ENCODE results near the gene CYP1A1. TPM values are rescaled to one million over a fixed set of nuclear protein-coding genes. Genes with fewer than 3 reads are reported as not detected.

The CYP1A1 gene
- total and polyA plus RNA-seq, 2 of the 13 experiments (the other 11 are each of a cell fraction or from before 2014, with no cell fraction given), result 7.9 to 8.0 TPM

DNA sequence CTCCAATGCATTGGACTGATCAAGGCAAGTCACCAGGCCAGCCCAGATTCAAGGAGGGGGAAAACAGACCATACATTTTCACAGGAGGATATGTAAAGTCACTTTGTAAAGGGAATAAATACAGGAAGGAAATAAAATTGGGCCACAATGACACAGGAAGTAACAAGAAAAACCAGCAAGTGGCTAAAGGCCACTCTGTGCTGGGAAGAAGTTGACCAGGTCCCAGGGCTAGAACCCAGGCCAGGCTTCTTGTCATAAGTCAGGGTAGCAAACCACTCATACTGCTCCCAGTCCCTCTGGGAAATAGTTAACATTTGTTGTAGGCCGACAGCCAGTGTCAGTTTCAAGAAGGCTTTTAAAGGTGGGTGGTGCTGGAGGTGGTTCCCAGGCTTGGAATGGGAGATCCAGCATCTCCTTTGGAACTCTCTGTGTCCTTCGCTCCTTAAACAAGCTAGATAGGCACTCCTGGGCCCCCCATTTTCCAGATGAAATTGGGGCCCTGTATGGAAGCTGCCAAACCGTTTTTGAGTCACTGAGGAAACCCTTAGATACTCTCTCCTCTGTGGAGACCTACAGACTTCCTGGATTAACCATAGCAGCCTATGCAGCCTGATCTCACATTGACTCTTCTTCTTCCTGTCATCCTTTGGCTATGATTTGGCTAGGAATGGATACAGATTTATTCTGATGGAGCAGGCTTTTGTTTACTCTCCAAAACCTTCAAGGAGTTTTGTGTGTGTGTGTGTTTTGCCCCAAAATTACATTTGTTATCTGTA, 14.8 kb downstream of the CYP1A1 start (continued):
- TF ChIP-seq NR1H2 (CRISPR knock-in tag; IDR thresholded peaks at IDR 0.05; ENCODE audit: borderline replicate concordance, low read depth) (no peak), TEAD2 (CRISPR knock-in tag; IDR thresholded peaks at IDR 0.05) (no peak), BHLHE40 (IDR thresholded peaks at IDR 0.05; ENCODE audit: low read length) (no peak)

DNA sequence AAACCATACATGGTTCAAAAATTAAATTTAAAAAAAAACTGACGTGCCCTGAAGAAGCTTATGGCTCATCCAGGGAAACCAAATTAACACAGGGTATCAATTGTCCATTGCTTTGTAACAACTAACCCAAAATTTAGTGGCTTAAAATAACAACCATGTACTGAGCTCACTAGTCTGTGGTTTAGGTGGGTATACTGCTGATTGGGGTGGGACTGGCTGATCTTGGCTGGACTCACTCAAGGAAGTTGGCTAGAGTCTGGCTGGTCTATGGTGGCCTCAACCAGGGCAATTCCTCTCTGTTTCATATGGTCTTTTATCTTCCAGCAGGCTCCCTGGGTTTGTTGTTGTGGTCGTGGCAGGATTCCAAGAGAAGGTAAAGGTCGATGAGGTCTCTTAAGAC, 15.4 kb downstream of the CYP1A1 start:
- H3K27ac ChIP-seq (ENCODE audit: extremely low read length, insufficient read depth, low read length), result no peak overlapping the region
- FAIRE-seq, result no peak
- H3K27me3 ChIP-seq (ENCODE audit: control insufficient read depth in 1 of 2, insufficient read depth in 2 of 2, low read length in 2 of 2), result no peaks in the 10 kb centered on the region
- H4K20me1 ChIP-seq (ENCODE audit: insufficient read depth, low read length), result no peaks in the 10 kb centered on the region
- H3K9ac ChIP-seq (ENCODE audit: insufficient read depth, low read depth, low read length), result no peak overlapping the region
- no peak for TF ChIP-seq DNMT1 (CRISPR knock-in tag; IDR thresholded peaks at IDR 0.05)
- no peak for TF ChIP-seq ZNF232 (CRISPR knock-in tag; IDR thresholded peaks at IDR 0.05; ENCODE audit: borderline replicate concordance)
- TF ChIP-seq, protein P1, sequence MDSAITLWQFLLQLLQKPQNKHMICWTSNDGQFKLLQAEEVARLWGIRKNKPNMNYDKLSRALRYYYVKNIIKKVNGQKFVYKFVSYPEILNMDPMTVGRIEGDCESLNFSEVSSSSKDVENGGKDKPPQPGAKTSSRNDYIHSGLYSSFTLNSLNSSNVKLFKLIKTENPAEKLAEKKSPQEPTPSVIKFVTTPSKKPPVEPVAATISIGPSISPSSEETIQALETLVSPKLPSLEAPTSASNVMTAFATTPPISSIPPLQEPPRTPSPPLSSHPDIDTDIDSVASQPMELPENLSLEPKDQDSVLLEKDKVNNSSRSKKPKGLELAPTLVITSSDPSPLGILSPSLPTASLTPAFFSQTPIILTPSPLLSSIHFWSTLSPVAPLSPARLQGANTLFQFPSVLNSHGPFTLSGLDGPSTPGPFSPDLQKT (CRISPR knock-in tag; IDR thresholded peaks at IDR 0.05; ENCODE audit: borderline replicate concordance), result no peak
- no peak for TF ChIP-seq ATF1 (CRISPR knock-in tag; IDR thresholded peaks at IDR 0.05)
- TF ChIP-seq ZNF230 (CRISPR knock-in tag; IDR thresholded peaks at IDR 0.05), result no peak
- TF ChIP-seq FOSL1 (CRISPR knock-in tag; IDR thresholded peaks at IDR 0.05; ENCODE audit: borderline replicate concordance), result no peak
- H2AFZ ChIP-seq (ENCODE audit: low read length), result no peak overlapping the region
- ATAC-seq, result no peak
- H3K9me3 ChIP-seq (ENCODE audit: low read length), result no peaks in the 10 kb centered on the region
- 4% methylated on average over 3 of the region's 3 CpGs for WGBS (ENCODE audit: low lambda C conversion rate)
- H3K4me3 ChIP-seq (replicated peaks in 1 of 3; ENCODE audit: insufficient read depth in 1 of 3, low read depth in 2 of 3, low read length in 3 of 3), result no peak overlapping the region
- no peaks in the 10 kb centered on the region for H3K36me3 ChIP-seq (replicated peaks in 1 of 2; ENCODE audit: control insufficient read depth in 1 of 2, insufficient read depth in 2 of 2, low read length in 2 of 2)
- H3K79me2 ChIP-seq (ENCODE audit: insufficient read depth, low read length), result no peaks in the 10 kb centered on the region
- H3K4me2 ChIP-seq (ENCODE audit: low read depth, low read length), result no peak overlapping the region
- in situ Hi-C loops (cut with HindIII; ENCODE audit: extremely low pct_ligation_motif_present, low pct_unique_long_range_greater_than_20kb) (no loop called here), intact Hi-C loops (cut with micrococcal nuclease; ENCODE audit: unreplicated experiment) (loop anchor here (10.0 kb wide), 1 partner anchor 55 kb away; no protein-coding TSS in a partner anchor)
- no peak for DNase-seq (ENCODE audit: low spot score)
- H3K4me1 ChIP-seq (ENCODE audit: insufficient read depth, low read length), result peaks cover 13% of the 10 kb centered on the region; the same call in 1 of the 2 replicates
- ChIA-PET CTCF (ENCODE audit: low intra/inter-chr PET ratio, low total read pairs) (no interaction called here), POLR2A (no interaction called here)
- BruUV-seq (replicated peaks), result no TSS peak
